GM19324 (cell line): ENCODE results near the gene SEC22C.
"Not testable (repeated sequence)": the region's sequence is repeated elsewhere in the genome, so short reads cannot be mapped to it uniquely, and the experiment has no call there.

ENCODE experiments used
- ATAC-seq: cut with Tn5 transposase; IDR thresholded peaks from one replicate; pipeline ENCODE4 v1.9.1; 2021; ENCODE audit warnings: mild to moderate bottlenecking, moderate library complexity; ENCODE audit not compliant: unreplicated experiment, low FRiP score

The SEC22C gene

GRCh38 chr3:42582474-42583070 lies 805 bp upstream of the SEC22C start:
- no peak for ATAC-seq

GRCh38 chr3:42581400-42581708 lies 413 bp downstream of the SEC22C start:
- no peak for ATAC-seq

- not testable (repeated sequence) for ATAC-seq
Measured at GRCh38 chr3:42579346-42579745, 2.4 kb downstream of the SEC22C start.

- ATAC-seq, result no peak
Measured at GRCh38 chr3:42578054-42578453, 3.7 kb downstream of the SEC22C start.

- ATAC-seq, result no peak
Measured at GRCh38 chr3:42575137-42575741, 6.5 kb downstream of the SEC22C start.

GRCh38 chr3:42572278-42572677 lies 9.5 kb downstream of the SEC22C start:
- no peak for ATAC-seq

GRCh38 chr3:42569593-42570142 lies 12.1 kb downstream of the SEC22C start:
- ATAC-seq, result no peak

GRCh38 chr3:42562047-42562907 lies 19.5 kb downstream of the SEC22C start:
- no peak for ATAC-seq

- ATAC-seq, result no peak
Measured at GRCh38 chr3:42557854-42558253, 23.9 kb downstream of the SEC22C start.

- not testable (repeated sequence) for ATAC-seq
Measured at GRCh38 chr3:42556817-42557216, 24.9 kb downstream of the SEC22C start.

GRCh38 chr3:42556089-42556632 lies 25.6 kb downstream of the SEC22C start:
- ATAC-seq, result no peak

- no peak for ATAC-seq
Measured at GRCh38 chr3:42552830-42553229, 28.9 kb downstream of the SEC22C start.

GRCh38 chr3:42550250-42550649 lies 31.5 kb downstream of the SEC22C start:
- ATAC-seq, result no peak

GRCh38 chr3:42549131-42549530 lies 32.6 kb downstream of the SEC22C start:
- no peak for ATAC-seq

GRCh38 chr3:42547401-42547945 lies 34.3 kb downstream of the SEC22C start:
- no peak for ATAC-seq

- ATAC-seq, result no peak
Measured at GRCh38 chr3:42546691-42547213, 35.0 kb downstream of the SEC22C start.

GRCh38 chr3:42545284-42545900 lies 36.4 kb downstream of the SEC22C start:
- ATAC-seq, result no peak

- no peak for ATAC-seq
Measured at GRCh38 chr3:42544492-42545283, 37.1 kb downstream of the SEC22C start.

GRCh38 chr3:42541079-42541478 lies 40.7 kb downstream of the SEC22C start:
- ATAC-seq, result no peak
